Adipocyte (in vitro differentiated cells): Measurements from ENCODE around the gene GLCCI1.

Experiments
- DNase-seq: peaks from one replicate; pipeline ENCODE4 v3.0.0-alpha.2; 2015; ENCODE audit warnings: low read depth
- H3K27me3 ChIP-seq: replicated peaks from 2 replicates; pipeline ENCODE4 v1.7.0; 2013; ENCODE audit warnings: mild to moderate bottlenecking, low read length, moderate library complexity; ENCODE audit not compliant: control insufficient read depth, insufficient read depth
- H3K36me3 ChIP-seq: 2 replicates; pipeline ENCODE4 v1.7.0; 2013; ENCODE audit warnings: low read length, mild to moderate bottlenecking, moderate library complexity; ENCODE audit not compliant: control insufficient read depth, insufficient read depth, severe bottlenecking
- H3K4me1 ChIP-seq: 2 replicates; pipeline ENCODE4 v1.7.0; 2013; ENCODE audit warnings: mild to moderate bottlenecking, low read length, moderate library complexity; ENCODE audit not compliant: control insufficient read depth, insufficient read depth
- H3K4me3 ChIP-seq: 2 replicates; pipeline ENCODE4 v1.7.0; 2013; ENCODE audit warnings: mild to moderate bottlenecking, low read length, moderate library complexity
- H3K9ac ChIP-seq: 2 replicates; pipeline ENCODE4 v1.7.0; 2013; ENCODE audit warnings: mild to moderate bottlenecking, low read length, moderate library complexity
- H3K9me3 ChIP-seq: 2 replicates; pipeline ENCODE4 v1.7.0; 2013; ENCODE audit warnings: mild to moderate bottlenecking, low read length, moderate library complexity; ENCODE audit not compliant: control insufficient read depth

Gene GLCCI1

GRCh38 chr7:8125680-8126444 lies 157.3 kb downstream of the GLCCI1 start:
- Histone ChIP-seq H3K27me3 (peaks cover 3% of the 10 kb centered on the region), H3K36me3 (no peaks in the 10 kb centered on the region)

GRCh38 chr7:8126601-8127167 lies 158.1 kb downstream of the GLCCI1 start:
- H3K9ac ChIP-seq = no peak overlapping the region
- peaks cover 4% of the 10 kb centered on the region for H3K4me1 ChIP-seq
- H3K9me3 ChIP-seq = no peaks in the 10 kb centered on the region
- H3K27me3 ChIP-seq = no peaks in the 10 kb centered on the region
- no peaks in the 10 kb centered on the region for H3K36me3 ChIP-seq
- no peak for DNase-seq
- H3K4me3 ChIP-seq = no peak overlapping the region

More at GRCh38 chr7:8125680-8126444, 157.3 kb downstream of the GLCCI1 start:
- Histone ChIP-seq H3K9ac (no peak overlapping the region), H3K4me1 (peaks cover 6% of the 10 kb centered on the region), H3K4me3 (no peak overlapping the region), H3K9me3 (no peaks in the 10 kb centered on the region)
- DNase-seq = no peak

- Histone ChIP-seq H3K27me3 (peaks cover 3% of the 10 kb centered on the region), H3K9ac (no peak overlapping the region), H3K4me1 (peaks cover 4% of the 10 kb centered on the region), H3K36me3 (no peaks in the 10 kb centered on the region), H3K9me3 (no peaks in the 10 kb centered on the region), H3K4me3 (no peak overlapping the region)
- no peak for DNase-seq
Observed at GRCh38 chr7:8128449-8129317, 160.1 kb downstream of the GLCCI1 start.

GRCh38 chr7:8129318-8129659 lies 160.7 kb downstream of the GLCCI1 start:
- H3K36me3 ChIP-seq = no peaks in the 10 kb centered on the region
- H3K4me3 ChIP-seq = no peak overlapping the region
- no peak overlapping the region for H3K9ac ChIP-seq
- H3K27me3 ChIP-seq = peaks cover 3% of the 10 kb centered on the region
- no peaks in the 10 kb centered on the region for H3K9me3 ChIP-seq
- peaks cover 8% of the 10 kb centered on the region for H3K4me1 ChIP-seq
- DNase-seq = no peak

GRCh38 chr7:8130663-8131062 lies 162.1 kb downstream of the GLCCI1 start:
- H3K4me3 ChIP-seq = no peak overlapping the region

GRCh38 chr7:8131694-8132605 lies 163.4 kb downstream of the GLCCI1 start:
- peaks cover 3% of the 10 kb centered on the region for H3K27me3 ChIP-seq
- no peak for DNase-seq
- H3K4me3 ChIP-seq = no peak overlapping the region
- H3K4me1 ChIP-seq = peaks cover 5% of the 10 kb centered on the region
- H3K9me3 ChIP-seq = no peaks in the 10 kb centered on the region
- no peak overlapping the region for H3K9ac ChIP-seq
- no peaks in the 10 kb centered on the region for H3K36me3 ChIP-seq

More at GRCh38 chr7:8130663-8131062, 162.1 kb downstream of the GLCCI1 start:
- H3K9me3 ChIP-seq = no peaks in the 10 kb centered on the region
- peaks cover 9% of the 10 kb centered on the region for H3K4me1 ChIP-seq
- no peak overlapping the region for H3K9ac ChIP-seq
- no peaks in the 10 kb centered on the region for H3K36me3 ChIP-seq
- DNase-seq = no peak
- H3K27me3 ChIP-seq = peaks cover 3% of the 10 kb centered on the region

GRCh38 chr7:8133188-8133848 lies 164.7 kb downstream of the GLCCI1 start:
- H3K4me1 ChIP-seq = peaks cover 5% of the 10 kb centered on the region
- DNase-seq = no peak
- H3K4me3 ChIP-seq = no peak overlapping the region
- H3K9ac ChIP-seq = no peak overlapping the region
- H3K36me3 ChIP-seq = no peaks in the 10 kb centered on the region
- no peaks in the 10 kb centered on the region for H3K9me3 ChIP-seq
- H3K27me3 ChIP-seq = peaks cover 3% of the 10 kb centered on the region

- DNase-seq = peak; percentile 19
- no peak overlapping the region for H3K9ac ChIP-seq
- H3K4me1 ChIP-seq = peaks cover 5% of the 10 kb centered on the region
- H3K9me3 ChIP-seq = no peaks in the 10 kb centered on the region
- no peak overlapping the region for H3K4me3 ChIP-seq
- peaks cover 3% of the 10 kb centered on the region for H3K27me3 ChIP-seq
- no peaks in the 10 kb centered on the region for H3K36me3 ChIP-seq
Observed at GRCh38 chr7:8134089-8134733, 165.6 kb downstream of the GLCCI1 start.

DNA sequence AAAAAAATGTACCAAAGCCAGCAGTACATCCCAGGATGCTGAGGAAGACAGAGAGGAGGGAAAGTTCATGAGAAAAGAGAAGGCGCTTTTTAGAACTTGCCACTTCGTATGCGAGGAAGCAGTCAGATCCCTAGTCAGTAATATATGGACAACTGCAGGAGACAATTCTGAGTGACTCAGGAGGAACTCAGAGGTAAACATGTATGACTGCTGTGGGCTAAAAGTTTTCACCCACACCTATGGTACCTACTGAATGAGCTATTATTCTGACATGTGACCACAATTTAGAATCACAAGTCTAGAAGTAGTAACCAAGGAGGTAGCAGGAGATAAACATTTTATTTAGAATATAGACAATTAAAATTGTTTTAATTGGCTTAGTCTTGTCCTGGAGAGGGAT lies 166.8 kb downstream of the GLCCI1 start:
- Histone ChIP-seq H3K27me3 (peaks cover 3% of the 10 kb centered on the region), H3K4me1 (peaks cover 5% of the 10 kb centered on the region), H3K36me3 (no peaks in the 10 kb centered on the region), H3K4me3 (no peak overlapping the region), H3K9ac (no peak overlapping the region), H3K9me3 (no peaks in the 10 kb centered on the region)
- no peak for DNase-seq
